Natural killer cell (primary cell): Measurements from ENCODE around the gene SCYL1. TPM values are rescaled to one million over a fixed set of nuclear protein-coding genes. Genes with fewer than 3 reads are reported as not detected.

Source experiments
- ATAC-seq, 3 donors: fragments of 150-1000 bp in 2 of 3; fragments of 200-7000 bp in 1 of 3; cut with Tn5 transposase; 1 replicate in 1 of 3; 2 replicates in 2 of 3; pipeline ENCODE4 v1.10.0; 2021; ENCODE audit warnings: mild to moderate bottlenecking in 2 of 3, moderate library complexity in 2 of 3
- DNase-seq, 2 donors: peaks; one replicate each; pipeline versions ENCODE4 v3.0.0 to v3.0.0-alpha.2; 2013 to 2021; ENCODE audit warnings: mixed read lengths in 1 of 2
- H3K27ac ChIP-seq: one replicate; pipeline ENCODE4 v1.5.1; 2013; ENCODE audit warnings: mild to moderate bottlenecking, low read length
- H3K27me3 ChIP-seq: one replicate; pipeline ENCODE4 v1.6.1; 2013; ENCODE audit warnings: low read length; ENCODE audit not compliant: control insufficient read depth, insufficient read depth
- H3K36me3 ChIP-seq: one replicate; pipeline ENCODE4 v1.6.1; 2013; ENCODE audit warnings: low read length; ENCODE audit not compliant: control insufficient read depth, insufficient read depth
- H3K4me1 ChIP-seq: one replicate; pipeline ENCODE4 v1.6.1; 2013; ENCODE audit warnings: low read length; ENCODE audit not compliant: control insufficient read depth, insufficient read depth
- H3K4me3 ChIP-seq: one replicate; pipeline ENCODE4 v1.5.1; 2013; ENCODE audit warnings: low read length
- H3K9me3 ChIP-seq: one replicate; pipeline ENCODE4 v1.6.1; 2013; ENCODE audit warnings: low read length; ENCODE audit not compliant: control insufficient read depth, insufficient read depth
- H3K27ac Mint-ChIP-seq, 2 donors: one replicate each; pipeline ENCODE4 v1.8.0; 2022; ENCODE audit warnings: mild to moderate bottlenecking in 2 of 2, mixed read lengths in 2 of 2, moderate library complexity in 1 of 2
- H3K27me3 Mint-ChIP-seq, 2 donors: one replicate each; pipeline ENCODE4 v1.8.0; 2022; ENCODE audit warnings: low read depth in 2 of 2, mixed read lengths in 2 of 2
- H3K36me3 Mint-ChIP-seq: one replicate; pipeline ENCODE4 v1.8.0; 2022; ENCODE audit warnings: mixed read lengths
- H3K4me1 Mint-ChIP-seq, 2 donors: one replicate each; pipeline ENCODE4 v1.8.0; 2022; ENCODE audit warnings: mixed read lengths in 2 of 2
- H3K4me3 Mint-ChIP-seq: one replicate; pipeline ENCODE4 v1.8.0; 2022; ENCODE audit warnings: mild to moderate bottlenecking, moderate library complexity, mixed read lengths
- H3K9me3 Mint-ChIP-seq, 2 donors: one replicate each; pipeline ENCODE4 v1.8.0; 2022; ENCODE audit warnings: mixed read lengths in 2 of 2
- CTCF ChIP-seq: fragments of 200-600 bp; IDR thresholded peaks from one replicate; pipeline ENCODE4 v1.8.0; 2022; ENCODE audit warnings: antibody characterized with exemption
- WGBS: methylation state at CpG from one replicate; pipeline ENCODE4 v1.1.7; 2013; ENCODE audit warnings: missing lambda C conversion rate; ENCODE audit not compliant: insufficient coverage; 5-methylcytosine and 5-hydroxymethylcytosine counted together
- intact Hi-C: fragments of 100-400 bp; cut with micrococcal nuclease; formaldehyde crosslinking; loops from one replicate; pipeline ENCODE4 v1.14.2; 2022
- total RNA-seq, 4 donors: library from RNA; stranded (reverse); fragments of 120-200 nt in 1 of 4; gene quantifications; one replicate each; pipeline versions ENCODE4 v1.2.3 to v1.2.4, GENCODE V29; 2013 to 2022

The SCYL1 gene
- total RNA-seq, 3 donors from 2014 or later (not counting 1 experiment from before 2014, with no cell fraction given): 61.7 to 79.9 (median 71.3) TPM

GRCh38 chr11:65545853-65546216 lies 21.0 kb downstream of the SCYL1 start:
- Mint-ChIP-seq H3K9me3 (no peaks in the 10 kb centered on the region), H3K4me1 (peaks cover 23 to 55% of the 10 kb centered on the region in 2 donors), H3K27ac (peak overlapping the region; percentile 77 to 87), H3K27me3 (no peaks in the 10 kb centered on the region), H3K36me3 (no peaks in the 10 kb centered on the region), H3K4me3 (peak overlapping the region; percentile 81)
- Histone ChIP-seq H3K27ac (peak overlapping the region; percentile 69), H3K9me3 (no peaks in the 10 kb centered on the region), H3K4me1 (peaks cover 42% of the 10 kb centered on the region), H3K4me3 (no peak overlapping the region), H3K27me3 (no peaks in the 10 kb centered on the region), H3K36me3 (peaks cover 7% of the 10 kb centered on the region)
- intact Hi-C loops: loop anchor here (1.0 to 10.0 kb wide), 2 partner anchors 24 to 439 kb away; partner anchors contain the start of gene ZNRD2
- DNase-seq: no peak
- no peak for TF ChIP-seq CTCF
- WGBS: 43% methylated on average over 4 of the region's 4 CpGs
- ATAC-seq: no peak

- Histone ChIP-seq H3K36me3 (peaks cover 7% of the 10 kb centered on the region), H3K27me3 (no peaks in the 10 kb centered on the region), H3K4me1 (peaks cover 36% of the 10 kb centered on the region), H3K9me3 (no peaks in the 10 kb centered on the region), H3K27ac (peak overlapping the region; percentile 71), H3K4me3 (peak overlapping the region; percentile 34)
- H3K4me1 Mint-ChIP-seq: peaks cover 23 to 51% of the 10 kb centered on the region in 2 donors
- peak overlapping the region; percentile 81 for H3K4me3 Mint-ChIP-seq
- ATAC-seq (peak; percentile 92 to 97 (median 95)), DNase-seq (peak; percentile 96 to 99)
- WGBS: under 1% methylated on average over 63 of the region's 64 CpGs
- no peaks in the 10 kb centered on the region for H3K36me3 Mint-ChIP-seq
- intact Hi-C loops: loop anchor here (1.0 to 10.0 kb wide), 2 partner anchors 24 to 438 kb away; partner anchors contain the start of gene ZNRD2
- no peaks in the 10 kb centered on the region for H3K9me3 Mint-ChIP-seq
- H3K27ac Mint-ChIP-seq: peak overlapping the region; percentile 77 to 87
- TF ChIP-seq CTCF: no peak
- no peaks in the 10 kb centered on the region for H3K27me3 Mint-ChIP-seq
These were observed 21.5 kb downstream of the SCYL1 start for GRCh38 chr11:65546217-65546958.

- H3K36me3 Mint-ChIP-seq: no peaks in the 10 kb centered on the region
These were observed 22.7 kb downstream of the SCYL1 start for GRCh38 chr11:65547446-65548125.

More at GRCh38 chr11:65547446-65548125, 22.7 kb downstream of the SCYL1 start:
- H3K27ac ChIP-seq: peak overlapping the region; percentile 12
- H3K4me1 ChIP-seq: peaks cover 42% of the 10 kb centered on the region
- no peaks in the 10 kb centered on the region for H3K9me3 ChIP-seq
- intact Hi-C loops: loop anchor here (10.0 kb wide), 1 partner anchor 437 kb away; no protein-coding TSS in a partner anchor
- DNase-seq: peak in 1 of 2 donors; percentile 76
- no peak for ATAC-seq
- no peak overlapping the region for H3K4me3 ChIP-seq
- TF ChIP-seq CTCF: no peak
- peaks cover 13% of the 10 kb centered on the region for H3K36me3 ChIP-seq
- no peaks in the 10 kb centered on the region for H3K27me3 Mint-ChIP-seq
- H3K27me3 ChIP-seq: no peaks in the 10 kb centered on the region
- peak overlapping the region; percentile 47 for H3K4me3 Mint-ChIP-seq
- peak overlapping the region in 1 of 2 donors; percentile 87 for H3K27ac Mint-ChIP-seq
- H3K4me1 Mint-ChIP-seq: peaks cover 31 to 60% of the 10 kb centered on the region in 2 donors
- H3K9me3 Mint-ChIP-seq: no peaks in the 10 kb centered on the region
- WGBS: 74% methylated on average over 52 of the region's 52 CpGs
